Measurements from ENCODE around the gene ETFDH.
"Not testable (repeated sequence)": the region's sequence is repeated elsewhere in the genome, so short reads cannot be mapped to it uniquely, and the experiment has no call there.

Gene ETFDH

DNA sequence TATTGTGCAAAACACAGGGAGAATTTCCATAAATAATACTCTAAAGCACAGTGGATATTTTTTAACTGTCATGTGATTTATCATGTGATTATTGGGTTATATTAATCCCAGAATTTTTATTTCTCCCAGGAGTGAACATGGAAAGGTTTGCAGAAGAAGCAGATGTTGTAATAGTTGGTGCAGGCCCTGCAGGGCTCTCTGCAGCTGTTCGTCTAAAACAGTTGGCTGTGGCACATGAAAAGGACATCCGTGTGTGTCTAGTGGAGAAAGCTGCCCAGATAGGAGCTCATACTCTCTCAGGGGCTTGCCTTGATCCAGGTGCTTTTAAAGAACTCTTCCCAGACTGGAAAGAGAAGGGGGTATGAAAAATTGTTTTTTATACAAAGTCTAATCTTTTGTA, 10.0 kb downstream of the ETFDH start:
- TF ChIP-seq MYC (IDR thresholded peaks at IDR 0.05; ENCODE audit: low read depth, low read length), result no peak
- no peak for TF ChIP-seq CTCF (IDR thresholded peaks at IDR 0.05; ENCODE audit: low read depth, low read length)
- TF ChIP-seq, protein P1, sequence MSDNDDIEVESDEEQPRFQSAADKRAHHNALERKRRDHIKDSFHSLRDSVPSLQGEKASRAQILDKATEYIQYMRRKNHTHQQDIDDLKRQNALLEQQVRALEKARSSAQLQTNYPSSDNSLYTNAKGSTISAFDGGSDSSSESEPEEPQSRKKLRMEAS (IDR thresholded peaks at IDR 0.05; ENCODE audit: low read depth, low read length), result no peak
- no peak for TF ChIP-seq POLR2A (IDR thresholded peaks at IDR 0.05; ENCODE audit: extremely low read depth, insufficient read length)
- no peak for DNase-seq (ENCODE audit: low read depth)

GRCh38 chr4:158688813-158689212, 16.7 kb downstream of the ETFDH start:
- DNase-seq (ENCODE audit: low read depth), result no peak
- TF ChIP-seq POLR2A (IDR thresholded peaks at IDR 0.05; ENCODE audit: extremely low read depth, insufficient read length) (no peak), MYC (IDR thresholded peaks at IDR 0.05; ENCODE audit: low read depth, low read length) (no peak), CTCF (IDR thresholded peaks at IDR 0.05; ENCODE audit: low read depth, low read length) (no peak)
- TF ChIP-seq, protein P1 (IDR thresholded peaks at IDR 0.05; ENCODE audit: low read depth, low read length), result no peak

More for the DNA sequence above, 10.0 kb downstream of the ETFDH start:
- no peak overlapping the region for H3K4me3 ChIP-seq (ENCODE audit: low read depth, low read length)

DNA sequence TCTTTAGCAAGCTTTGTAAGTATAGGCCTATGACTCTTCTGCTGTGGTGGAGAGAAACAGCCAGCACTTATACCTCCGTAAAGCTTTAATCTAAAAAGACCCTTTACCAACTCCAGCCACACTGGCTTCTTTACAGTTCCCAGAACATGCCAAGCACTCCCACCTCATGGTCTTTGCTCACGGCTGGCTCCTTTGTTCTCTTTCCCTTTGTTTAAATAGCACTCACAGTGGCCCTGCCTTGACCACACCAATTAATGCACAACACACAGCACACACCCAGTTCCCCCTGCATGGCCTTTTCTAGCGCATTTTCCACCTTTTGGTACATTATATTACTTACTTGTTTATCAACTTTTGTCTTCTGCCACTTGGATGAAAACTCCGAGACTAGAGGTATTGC, 32.2 kb downstream of the ETFDH start:
- H3K4me3 ChIP-seq (ENCODE audit: low read depth, low read length), result no peak overlapping the region
- TF ChIP-seq MYC (IDR thresholded peaks at IDR 0.05; ENCODE audit: low read depth, low read length) (no peak), POLR2A (IDR thresholded peaks at IDR 0.05; ENCODE audit: extremely low read depth, insufficient read length) (no peak), CTCF (IDR thresholded peaks at IDR 0.05; ENCODE audit: low read depth, low read length) (no peak)
- TF ChIP-seq, protein P1 (IDR thresholded peaks at IDR 0.05; ENCODE audit: low read depth, low read length), result no peak
- no peak for DNase-seq (ENCODE audit: low read depth)

More at GRCh38 chr4:158688813-158689212, 16.7 kb downstream of the ETFDH start:
- no peak overlapping the region for H3K4me3 ChIP-seq (ENCODE audit: low read depth, low read length)

GRCh38 chr4:158710814-158711213, 38.7 kb downstream of the ETFDH start:
- peak; percentile 4 for DNase-seq (ENCODE audit: low read depth)
- no peak overlapping the region for H3K4me3 ChIP-seq (ENCODE audit: low read depth, low read length)
- TF ChIP-seq CTCF (IDR thresholded peaks at IDR 0.05; ENCODE audit: low read depth, low read length) (no peak), POLR2A (IDR thresholded peaks at IDR 0.05; ENCODE audit: extremely low read depth, insufficient read length) (no peak)

DNA sequence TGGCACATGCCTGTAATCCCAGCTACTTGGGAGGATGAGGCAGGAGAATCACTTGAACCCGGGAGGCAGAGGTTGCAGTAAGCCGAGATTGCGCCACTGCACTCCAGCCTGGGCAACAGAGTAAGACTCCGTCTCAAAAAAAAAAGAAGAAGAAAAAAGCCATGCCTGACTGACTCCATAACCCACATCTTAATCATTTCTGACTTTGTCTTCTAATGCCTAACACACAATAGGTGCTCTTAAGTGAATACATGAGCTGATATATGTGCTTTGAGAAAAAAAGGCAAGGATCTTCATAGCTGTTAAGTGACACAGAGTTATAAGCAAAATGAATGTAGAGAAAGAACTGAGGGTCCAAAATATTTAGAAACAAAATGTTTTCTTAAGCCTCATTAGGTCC, 40.5 kb downstream of the ETFDH start:
- not testable (repeated sequence) for H3K4me3 ChIP-seq (ENCODE audit: low read depth, low read length); DNase-seq (ENCODE audit: low read depth)

GRCh38 chr4:158714937-158715336, 42.8 kb downstream of the ETFDH start:
- no peak for DNase-seq (ENCODE audit: low read depth)
- no peak overlapping the region for H3K4me3 ChIP-seq (ENCODE audit: low read depth, low read length)
- TF ChIP-seq MYC (IDR thresholded peaks at IDR 0.05; ENCODE audit: low read depth, low read length) (no peak), POLR2A (IDR thresholded peaks at IDR 0.05; ENCODE audit: extremely low read depth, insufficient read length) (no peak), CTCF (IDR thresholded peaks at IDR 0.05; ENCODE audit: low read depth, low read length) (no peak)
- TF ChIP-seq, protein P1 (IDR thresholded peaks at IDR 0.05; ENCODE audit: low read depth, low read length), result no peak

Data from NB4 (cell line).